NCI-H2227 (cell line): ENCODE measurements around the gene KCNN3.
"Not testable (repeated sequence)": the region's sequence is repeated elsewhere in the genome, so short reads cannot be mapped to it uniquely, and the experiment has no call there.

ENCODE experiments used
- DNase-seq: peaks from one replicate; lab custom pipeline; 2025; ENCODE audit not compliant: unreplicated experiment; lab: John Stamatoyannopoulos, UW

KCNN3 gene

GRCh38 chr1:154712166-154712810, 157.8 kb downstream of the KCNN3 start:
- no peak for DNase-seq

- DNase-seq, result no peak
These were observed 158.7 kb downstream of the KCNN3 start for GRCh38 chr1:154711416-154711815.

- DNase-seq, result no peak
These were observed 160.0 kb downstream of the KCNN3 start for GRCh38 chr1:154710106-154710505.

- DNase-seq, result peak; percentile 71
These were observed 162.1 kb downstream of the KCNN3 start for GRCh38 chr1:154707901-154708463.

GRCh38 chr1:154706851-154707250, 163.2 kb downstream of the KCNN3 start:
- no peak for DNase-seq

- DNase-seq, result no peak
These were observed 164.5 kb downstream of the KCNN3 start for GRCh38 chr1:154705544-154705943.

- DNase-seq, result no peak
These were observed 166.9 kb downstream of the KCNN3 start for GRCh38 chr1:154703170-154703569.

GRCh38 chr1:154698320-154699096, 171.6 kb downstream of the KCNN3 start:
- no peak for DNase-seq

- no peak for DNase-seq
These were observed 172.4 kb downstream of the KCNN3 start for GRCh38 chr1:154697710-154698109.

GRCh38 chr1:154696456-154696855, 173.6 kb downstream of the KCNN3 start:
- no peak for DNase-seq

- no peak for DNase-seq
These were observed 174.1 kb downstream of the KCNN3 start for GRCh38 chr1:154695985-154696384.

- no peak for DNase-seq
These were observed 175.1 kb downstream of the KCNN3 start for GRCh38 chr1:154694995-154695394.

GRCh38 chr1:154689083-154689482, 181.0 kb downstream of the KCNN3 start:
- no peak for DNase-seq

- DNase-seq, result no peak
These were observed 183.6 kb downstream of the KCNN3 start for GRCh38 chr1:154686507-154686906.

- no peak for DNase-seq
These were observed 186.3 kb downstream of the KCNN3 start for GRCh38 chr1:154683820-154684219.

GRCh38 chr1:154682254-154682653, 187.8 kb downstream of the KCNN3 start:
- no peak for DNase-seq

GRCh38 chr1:154677844-154678243, 192.2 kb downstream of the KCNN3 start:
- DNase-seq, result not testable (repeated sequence)

- not testable (repeated sequence) for DNase-seq
These were observed 193.2 kb downstream of the KCNN3 start for GRCh38 chr1:154676847-154677246.

- not testable (repeated sequence) for DNase-seq
These were observed 195.6 kb downstream of the KCNN3 start for GRCh38 chr1:154674456-154674855.

- not testable (repeated sequence) for DNase-seq
These were observed 197.8 kb downstream of the KCNN3 start for GRCh38 chr1:154672245-154672644.

- not testable (repeated sequence) for DNase-seq
These were observed 198.7 kb downstream of the KCNN3 start for GRCh38 chr1:154671412-154671811.
